Forelimb muscle (tissue), 1 donor: Measurements from ENCODE around the gene DDX23. TPM values are rescaled to one million over a fixed set of nuclear protein-coding genes. Genes with fewer than 3 reads are reported as not detected.

Experiments used
- DNase-seq: peaks from one replicate; pipeline ENCODE4 v3.0.0-alpha.2; 2013; ENCODE audit warnings: low read depth
- polyA plus RNA-seq: library from polyadenylated mRNA; unstranded; fragments of 120-200 nt; gene quantifications from one replicate; pipeline ENCODE4 v1.2.1, GENCODE V29; 2013; ENCODE audit not compliant: insufficient read length

Gene DDX23
- polyA plus RNA-seq, 1 donor, result 67.3 TPM

DNA sequence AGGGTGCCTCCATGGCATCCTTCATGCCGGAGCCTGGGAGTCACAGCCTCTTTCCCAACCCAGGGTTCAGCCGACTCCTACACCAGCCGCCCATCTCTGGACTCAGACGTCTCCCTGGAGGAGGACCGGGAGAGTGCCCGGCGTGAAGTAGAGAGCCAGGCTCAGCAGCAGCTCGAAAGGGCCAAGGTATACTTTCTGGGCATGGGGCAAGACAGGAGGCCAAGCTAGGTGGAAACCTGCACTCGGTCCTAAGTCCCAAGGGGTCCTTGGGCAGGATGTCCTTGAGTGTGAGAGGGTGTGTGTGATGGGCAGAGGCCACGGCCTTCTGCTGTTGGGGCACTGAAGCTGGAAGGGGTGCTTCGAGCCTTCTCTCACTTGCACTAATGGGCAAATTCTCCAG, 28.7 kb downstream of the DDX23 start:
- DNase-seq, result no peak

DNA sequence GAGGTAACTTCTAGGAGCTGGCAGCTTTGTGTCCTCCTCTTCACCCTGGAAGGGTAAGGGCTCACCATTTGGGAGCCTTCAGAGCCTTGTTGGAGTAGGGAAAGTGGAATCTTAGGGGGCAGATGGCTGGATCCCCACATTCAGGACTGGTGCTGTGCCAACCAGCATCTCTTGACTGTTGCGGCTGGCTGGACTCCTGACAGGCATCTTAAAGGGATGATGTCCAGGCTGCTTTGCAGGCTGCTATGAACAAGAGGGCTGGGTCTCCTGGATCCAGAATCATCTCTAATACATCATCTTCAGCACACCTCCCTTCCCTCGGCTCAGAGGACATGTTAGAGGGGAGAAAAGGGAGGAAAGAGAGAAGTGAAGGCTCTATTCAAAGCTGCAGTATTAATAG, 29.3 kb downstream of the DDX23 start:
- no peak for DNase-seq

DNA sequence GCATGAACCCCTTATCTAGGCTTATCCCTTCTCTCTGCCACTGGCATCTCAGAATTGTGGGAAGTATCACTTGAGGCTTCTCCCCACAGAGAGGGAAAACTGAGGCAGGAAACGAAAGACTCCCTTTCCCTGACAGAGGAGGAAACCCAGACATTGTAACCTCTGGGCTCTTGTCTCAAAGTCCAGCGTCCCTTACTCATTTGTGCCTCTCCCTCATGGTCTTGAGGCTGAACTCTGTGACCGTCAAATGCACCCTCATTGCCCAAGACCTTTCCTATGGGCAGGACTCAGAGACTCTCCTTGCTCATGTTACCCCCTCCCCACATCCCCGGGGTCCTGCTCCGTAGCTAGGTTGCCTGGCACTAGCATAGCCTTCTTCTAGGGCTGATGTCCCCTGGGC, 29.8 kb downstream of the DDX23 start:
- DNase-seq, result no peak

DNA sequence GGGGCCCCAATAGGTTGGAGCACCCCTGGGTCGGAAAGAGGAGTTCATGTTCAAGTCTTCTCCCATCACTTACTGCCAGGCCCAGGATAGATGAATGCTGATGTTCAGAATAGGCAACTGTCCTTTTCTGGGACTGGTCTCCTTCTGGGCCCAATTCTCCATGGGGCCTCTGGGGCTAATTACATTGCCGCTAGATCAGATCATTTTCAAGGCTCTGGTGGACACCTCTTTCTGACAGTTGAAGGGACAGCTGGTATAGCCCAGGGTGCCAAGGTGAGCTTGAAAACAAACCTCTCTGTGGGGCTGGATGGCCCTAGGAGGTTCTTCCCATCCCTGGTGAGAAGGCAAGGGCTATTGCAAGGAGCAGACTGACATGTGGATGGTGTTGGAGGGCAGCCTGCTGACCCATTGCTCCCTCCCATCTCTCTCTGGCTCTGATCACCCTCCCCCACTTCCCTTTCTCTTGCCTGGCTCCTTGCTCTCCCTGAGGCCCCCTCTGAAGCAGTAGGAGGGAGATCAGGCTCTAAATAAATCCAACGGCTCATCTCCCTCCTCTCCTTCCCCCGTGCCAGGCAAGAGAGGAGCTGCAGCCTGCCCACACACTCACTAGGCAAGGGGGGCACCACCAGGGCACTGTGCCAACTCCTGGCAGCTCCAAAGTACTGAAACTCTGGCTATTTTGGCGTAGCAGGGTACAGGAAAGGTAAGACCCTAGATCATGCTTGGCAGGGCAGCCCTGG, 31.8 kb downstream of the DDX23 start:
- DNase-seq, result no peak

DNA sequence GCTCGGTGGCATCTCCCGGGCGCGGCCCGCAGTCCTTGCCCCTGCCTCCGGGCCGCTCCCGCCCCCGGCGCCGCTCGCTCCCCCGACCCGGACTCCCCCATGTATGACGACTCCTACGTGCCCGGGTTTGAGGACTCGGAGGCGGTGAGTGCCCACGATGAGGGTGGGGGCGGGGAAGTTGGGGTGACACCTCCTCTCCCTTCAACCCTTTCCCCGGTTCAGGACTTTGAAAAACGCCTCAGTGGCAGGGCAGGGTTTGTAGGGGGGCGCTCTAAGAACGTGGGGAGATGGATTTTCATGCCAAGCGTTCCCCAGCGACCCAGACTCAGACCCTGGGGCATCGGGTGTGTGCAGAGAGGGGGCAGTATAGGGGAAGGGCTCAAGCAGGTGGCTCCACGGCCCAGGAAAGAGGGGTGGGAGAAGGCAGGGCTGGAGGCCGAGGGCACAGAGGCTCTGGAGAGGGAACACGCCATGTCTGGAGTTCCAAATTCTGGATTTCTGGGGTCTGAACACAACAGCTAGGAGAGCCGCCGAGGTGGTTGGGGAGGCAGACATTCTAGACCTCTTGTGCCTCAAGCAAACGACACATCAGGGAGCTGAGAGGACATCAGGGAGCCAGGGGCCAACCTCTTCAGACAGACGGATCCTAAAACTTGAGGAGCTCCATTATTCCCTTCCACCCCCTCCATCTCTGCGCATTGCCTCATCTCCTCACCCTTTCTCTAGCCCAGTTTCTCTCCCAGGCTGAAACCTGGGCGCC, 33.0 kb downstream of the DDX23 start:
- DNase-seq, result no peak

DNA sequence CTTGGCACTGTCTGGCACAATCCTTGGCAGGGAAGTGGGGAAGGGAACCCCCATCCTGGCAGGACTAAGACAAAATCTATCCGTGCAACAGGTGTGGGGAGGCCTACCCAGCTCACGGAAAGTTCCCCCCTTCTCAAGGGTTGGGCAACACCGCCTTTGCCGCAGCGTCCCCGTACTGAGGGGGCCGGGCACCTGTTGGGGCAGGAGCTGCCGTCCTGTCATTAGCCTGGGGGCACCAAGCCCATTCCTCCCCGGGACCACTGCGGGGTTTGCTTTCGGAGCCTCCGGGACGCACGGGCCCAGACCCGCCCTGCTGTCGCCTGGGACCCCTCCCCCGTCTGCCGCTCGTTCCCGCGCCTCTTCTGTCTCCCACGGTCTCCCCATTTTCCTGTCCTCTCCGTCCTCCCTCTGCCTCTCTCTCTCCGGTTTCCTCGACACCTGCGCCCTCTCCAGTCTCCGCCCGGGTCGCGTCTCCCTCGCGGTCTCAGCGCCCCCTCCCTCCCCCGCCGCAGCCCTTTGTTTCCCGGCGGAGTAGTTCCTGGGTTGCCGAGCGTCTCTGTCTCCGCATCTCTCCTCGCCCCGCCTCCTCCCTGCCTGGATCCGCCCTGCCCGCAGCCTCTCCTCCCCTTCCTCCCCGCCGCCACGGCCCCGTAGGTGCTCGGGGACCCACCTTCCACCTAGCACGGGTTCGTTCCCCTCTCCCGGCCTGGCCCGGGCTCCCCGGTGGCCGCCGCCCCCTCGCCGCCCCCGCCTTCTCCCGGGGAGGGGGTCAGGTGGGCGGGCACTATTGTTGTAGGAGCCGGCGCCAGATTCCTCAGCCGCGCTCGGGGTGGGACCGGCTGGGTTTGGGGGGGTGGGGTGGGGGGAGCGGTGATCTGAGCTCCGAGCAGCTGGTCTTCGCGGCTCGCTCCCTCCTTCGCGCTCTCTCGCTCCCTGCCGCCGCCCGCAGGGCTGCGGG, 33.8 kb downstream of the DDX23 start, which contains the start of gene CACNB3:
Gene CACNB3, plus strand, starts transcription at position 624 of the 958 bp plus-strand sequence. CDS start 434 bp downstream, outside the sequence.
- DNase-seq, result no peak

DNA sequence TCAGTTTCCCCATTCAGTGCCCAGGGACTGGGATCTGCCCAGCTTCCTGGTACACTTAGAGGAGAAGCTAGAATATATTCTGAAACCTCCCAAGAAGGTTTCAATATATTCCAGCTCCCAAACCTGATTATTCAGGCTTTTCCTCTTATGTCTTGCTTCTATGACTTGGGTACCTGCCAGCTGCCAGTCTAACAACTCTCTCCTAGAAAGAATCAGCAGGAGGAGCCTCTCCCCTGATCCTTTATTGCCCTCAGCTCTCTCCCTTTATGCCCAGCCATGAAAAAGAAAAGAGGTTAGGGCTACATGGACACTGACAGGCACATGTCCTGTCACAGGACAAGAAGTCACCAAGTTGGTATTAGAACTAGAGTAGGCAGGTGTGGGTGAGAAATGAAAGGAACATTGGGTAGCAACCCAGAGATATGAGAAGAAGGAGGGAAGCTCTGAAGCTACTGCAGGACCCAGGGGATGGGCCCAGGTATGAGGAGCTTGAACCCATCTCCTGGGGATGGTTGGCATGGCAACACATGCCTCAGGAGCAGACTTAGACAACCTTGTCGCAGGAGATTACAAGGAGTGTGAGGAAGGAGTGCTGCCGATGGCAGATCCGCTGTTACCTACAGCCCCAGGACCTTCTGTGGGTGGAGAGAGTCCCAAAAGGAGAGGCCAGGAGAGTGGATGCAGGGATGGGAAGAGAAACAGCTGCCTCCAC, 35.7 kb downstream of the DDX23 start:
- no peak for DNase-seq

DNA sequence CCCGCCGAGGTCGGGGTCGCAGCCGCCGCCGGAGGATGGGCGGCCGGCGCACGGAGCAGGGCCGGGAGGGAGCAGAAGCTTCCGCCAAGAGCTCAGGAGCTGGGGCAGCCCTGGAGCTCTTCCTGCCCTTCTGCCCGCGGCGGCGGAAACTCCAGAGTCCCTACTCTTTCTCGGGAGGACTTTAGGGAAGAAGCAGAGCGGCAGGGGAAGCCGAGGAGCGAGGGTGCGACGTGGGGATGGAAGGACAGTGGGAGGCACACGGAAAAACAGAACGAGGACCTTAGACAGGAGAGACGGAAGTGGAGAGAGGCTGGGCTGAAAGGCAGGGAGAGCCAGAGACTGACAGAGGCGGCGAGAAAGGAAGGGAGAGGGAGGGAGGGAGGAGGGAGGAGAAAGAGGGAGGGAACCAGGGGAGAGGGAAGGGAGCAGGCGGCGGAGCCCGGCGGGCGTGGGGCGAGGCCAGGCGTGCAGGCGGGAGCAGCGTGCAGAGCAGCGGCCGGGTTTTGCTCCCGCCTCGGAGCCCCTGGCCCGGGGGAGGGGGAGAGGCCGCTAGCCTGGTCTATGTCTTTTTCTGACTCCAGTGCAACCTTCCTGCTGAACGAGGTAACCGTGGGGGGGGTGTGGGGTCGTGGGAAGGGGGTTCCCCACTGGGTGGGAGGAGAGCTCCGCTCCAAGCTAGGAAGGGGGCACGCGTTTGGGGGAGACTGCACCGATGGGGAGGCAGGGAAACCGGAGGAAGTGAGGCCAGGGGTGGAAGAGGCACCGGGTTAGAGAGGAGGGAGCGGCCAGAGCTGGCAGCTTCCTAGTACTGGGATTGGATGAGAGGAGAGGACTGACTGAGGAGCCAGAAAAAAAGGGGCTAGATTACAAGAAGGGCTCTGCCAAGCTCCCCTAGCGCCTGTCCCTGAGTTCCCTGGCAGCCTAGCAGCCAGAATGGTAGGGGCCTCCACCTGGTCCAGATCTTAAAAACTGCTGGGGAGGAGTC, 36.5 kb downstream of the DDX23 start:
- DNase-seq, result peak; percentile 68

DNA sequence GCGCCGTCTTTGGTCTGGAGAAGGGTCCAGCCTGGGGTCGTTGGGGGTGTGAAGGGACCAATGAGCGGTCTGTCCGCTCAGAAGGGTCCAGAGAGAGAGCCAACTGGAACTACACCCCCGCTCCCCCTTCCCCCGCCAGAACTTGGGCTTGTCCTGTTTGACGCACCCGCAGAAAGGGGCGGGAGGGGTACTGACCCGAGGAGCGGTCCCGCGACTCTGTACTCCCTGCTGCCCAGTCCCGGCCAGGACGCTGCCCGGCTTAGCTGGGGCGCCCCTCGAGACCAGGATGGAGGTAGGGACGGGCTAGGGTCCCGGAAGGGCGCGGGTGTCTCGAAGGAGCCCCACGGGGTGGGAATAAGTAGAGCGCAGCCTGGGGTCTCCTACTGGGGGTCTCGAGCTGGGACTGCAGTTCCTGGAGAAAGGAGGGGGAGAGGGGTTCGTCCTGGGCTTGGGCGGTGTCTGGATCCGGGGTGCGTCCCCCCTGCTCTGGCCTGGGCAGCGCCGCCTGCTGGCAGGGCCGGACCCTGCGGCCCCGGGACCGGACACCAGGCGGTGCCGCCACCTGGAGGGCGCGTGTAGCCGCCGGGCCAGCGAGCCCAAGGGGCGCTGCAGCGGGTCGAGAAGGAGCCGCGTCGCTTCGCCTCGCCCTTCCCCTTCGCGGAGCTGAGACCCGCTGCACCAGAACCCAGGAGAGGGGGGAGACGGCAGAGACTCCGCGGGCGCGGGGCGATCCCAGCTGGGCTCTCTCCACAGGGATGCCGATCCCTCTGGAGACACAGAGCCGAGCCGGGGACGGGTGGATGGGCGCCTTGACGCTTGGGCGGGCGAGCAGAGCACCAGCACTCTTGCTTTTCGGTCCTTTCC, 37.5 kb downstream of the DDX23 start:
- DNase-seq, result no peak

DNA sequence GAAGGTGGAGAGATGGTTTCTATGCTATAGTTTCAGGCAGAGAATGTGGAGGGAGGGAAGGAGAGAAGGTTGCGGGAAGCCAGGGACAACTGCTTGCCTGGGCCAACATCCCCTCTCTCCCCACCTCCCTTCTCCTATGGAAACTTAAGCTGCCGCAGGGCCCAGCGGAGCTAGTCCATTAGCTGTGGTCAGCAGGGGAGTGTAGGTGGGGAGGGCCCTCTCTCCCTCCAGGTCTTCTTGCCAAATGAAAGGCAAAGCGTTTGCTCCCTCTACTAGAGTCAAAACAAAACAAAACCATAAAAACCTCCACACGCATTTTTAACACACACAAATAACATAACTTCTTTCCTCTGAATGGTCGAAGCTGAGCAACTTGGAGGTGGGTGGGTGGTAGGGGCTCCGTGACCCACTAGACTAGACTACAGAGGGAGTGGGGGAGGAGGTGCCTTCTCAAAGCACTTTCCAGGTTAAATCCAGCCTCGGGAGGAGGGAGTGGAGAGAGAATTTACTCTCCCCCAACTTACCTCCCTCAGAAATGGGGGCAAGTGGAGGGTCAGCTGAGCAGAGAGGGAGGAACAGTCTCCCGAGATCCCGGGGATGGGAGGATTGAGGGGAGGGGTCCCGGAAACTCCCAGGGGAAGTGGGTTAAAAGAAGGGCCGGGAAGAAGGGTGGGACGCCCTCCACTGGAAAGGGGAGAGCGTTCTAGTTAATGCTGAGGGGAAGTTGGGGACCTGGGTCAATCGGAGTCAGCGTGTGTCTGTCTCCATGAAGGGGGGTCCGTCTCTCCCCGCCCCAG, 38.3 kb downstream of the DDX23 start:
- no peak for DNase-seq

DNA sequence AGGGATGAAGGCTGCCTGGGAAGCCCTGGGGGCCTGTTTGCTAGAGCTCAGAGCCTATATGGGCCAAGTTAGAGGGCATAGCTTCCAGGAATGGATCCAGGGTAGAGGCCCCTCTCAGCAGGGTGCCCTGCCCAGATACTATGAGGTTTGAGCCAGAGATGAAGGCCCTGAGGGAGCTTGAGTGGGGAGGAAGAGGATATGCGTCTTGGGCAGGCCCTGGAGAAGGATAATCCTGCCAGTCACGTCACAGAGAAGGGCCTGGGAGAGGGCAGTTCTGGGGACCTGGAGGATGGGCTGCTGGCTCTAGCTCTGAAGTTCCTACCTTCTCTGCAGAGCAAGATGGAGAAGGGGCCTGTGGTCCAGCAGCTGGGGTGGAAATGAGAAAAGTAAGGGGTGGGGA, 39.6 kb downstream of the DDX23 start:
- DNase-seq, result no peak

DNA sequence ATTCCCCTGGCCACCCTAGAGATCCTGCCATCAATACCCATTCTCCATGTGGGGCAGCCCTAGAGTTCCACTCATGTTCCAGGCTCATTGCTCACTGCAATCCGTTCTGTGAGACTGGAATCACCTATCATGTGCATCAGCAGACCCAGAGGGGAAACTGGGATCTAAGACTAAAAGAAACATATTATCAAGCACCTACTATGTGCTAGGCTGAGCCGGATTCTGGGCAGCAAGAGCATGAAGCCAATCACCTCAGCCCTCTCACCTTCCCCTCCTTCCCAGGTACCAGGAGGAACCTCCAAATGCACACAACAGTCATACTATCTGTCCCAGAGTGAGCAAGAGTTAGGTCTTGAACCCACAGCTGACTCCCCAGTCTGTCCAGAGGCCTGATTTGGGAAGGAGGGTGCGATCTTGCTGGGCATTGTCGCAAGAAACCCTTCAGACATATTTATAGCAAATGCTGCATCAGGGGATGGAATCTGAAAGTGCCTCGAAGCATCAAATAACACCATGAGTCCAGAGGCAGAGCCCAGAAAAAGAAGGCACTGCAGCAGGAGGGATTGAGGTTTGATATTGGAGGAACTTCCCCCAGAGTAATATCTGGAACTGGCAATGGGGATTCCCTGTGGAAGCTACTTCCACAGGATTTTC, 40.4 kb downstream of the DDX23 start:
- no peak for DNase-seq

DNA sequence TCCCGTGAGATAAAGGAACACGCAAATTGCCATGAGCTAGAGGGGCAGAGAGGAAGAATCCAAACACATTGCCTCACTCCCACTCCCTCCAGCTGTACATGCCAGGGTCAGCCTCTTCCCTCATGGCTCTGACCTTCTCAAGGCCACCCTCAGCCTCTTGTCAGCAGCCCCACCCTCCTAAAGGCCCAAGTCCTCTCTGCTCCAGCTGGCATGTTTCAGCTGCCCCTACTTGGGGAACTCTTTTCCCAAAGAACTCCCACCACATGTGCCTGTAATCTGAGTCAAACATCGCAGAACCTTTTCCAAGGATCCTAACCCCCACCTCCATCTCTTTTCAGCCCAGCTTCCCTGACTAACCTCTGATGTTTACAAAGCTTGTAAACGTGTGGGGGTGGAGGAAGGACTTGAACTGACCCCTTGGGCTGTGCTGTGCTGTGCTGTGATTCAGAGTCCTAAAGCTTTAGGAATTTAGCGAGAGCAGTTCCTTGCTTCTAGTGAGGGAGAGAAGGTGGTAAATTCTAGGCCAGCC, 41.0 kb downstream of the DDX23 start:
- DNase-seq, result no peak

DNA sequence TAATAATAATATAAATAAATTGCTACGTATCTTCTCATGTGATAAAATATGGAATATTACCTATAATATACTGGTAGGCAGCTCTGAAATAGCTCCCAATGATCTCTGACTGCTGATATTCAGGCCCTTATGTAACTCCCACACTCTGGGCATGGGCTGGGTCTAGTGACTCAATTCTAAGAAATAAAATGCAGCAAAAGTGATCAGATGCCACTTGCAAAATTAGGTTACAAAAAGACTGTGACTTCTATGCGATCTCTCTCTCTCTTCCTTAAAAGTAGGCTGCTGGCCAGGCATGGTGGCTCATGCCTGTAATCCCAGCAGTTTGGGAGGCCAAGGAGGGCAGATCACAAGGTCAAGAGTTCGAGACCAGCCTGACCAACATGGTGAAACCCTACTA, 44.0 kb downstream of the DDX23 start:
- no peak for DNase-seq

DNA sequence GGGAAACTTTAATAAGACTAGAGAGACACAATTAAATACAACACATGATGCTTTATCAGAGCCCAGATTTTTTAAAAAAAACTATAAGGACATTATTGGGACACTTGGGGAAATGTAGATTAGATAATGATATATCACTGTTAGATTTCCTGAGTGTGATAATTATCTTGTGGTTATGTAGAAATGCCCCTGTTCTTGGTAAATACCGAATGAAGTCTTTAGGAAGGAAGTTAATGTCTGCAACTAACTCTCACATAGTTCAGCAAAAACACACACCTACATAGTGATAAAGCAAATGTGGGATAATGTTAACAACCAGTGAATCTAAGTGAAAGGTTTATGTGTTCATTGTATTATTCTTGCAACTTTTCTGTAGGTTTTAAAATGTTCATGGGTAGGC, 48.3 kb downstream of the DDX23 start:
- no peak for DNase-seq

DNA sequence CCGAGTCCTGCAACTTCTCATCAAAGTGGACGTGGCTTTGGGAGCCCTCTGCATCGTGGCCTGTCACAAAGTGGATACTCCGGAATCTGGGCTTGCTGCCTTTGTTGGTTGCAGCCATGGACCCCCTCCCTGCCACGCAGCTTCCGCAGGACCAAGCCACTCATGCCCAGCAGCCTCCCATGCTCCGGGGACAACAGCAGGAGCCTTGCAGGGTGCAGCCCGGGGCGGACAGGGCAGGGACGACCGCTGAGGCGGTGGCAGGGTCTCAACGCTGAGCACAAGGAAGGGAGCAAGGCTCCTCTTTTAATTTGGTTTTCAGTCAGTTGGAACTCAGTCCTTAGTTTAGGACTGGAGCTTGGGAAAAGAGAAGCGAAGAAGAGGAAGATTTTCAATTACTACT, 51.0 kb downstream of the DDX23 start:
- DNase-seq, result no peak

DNA sequence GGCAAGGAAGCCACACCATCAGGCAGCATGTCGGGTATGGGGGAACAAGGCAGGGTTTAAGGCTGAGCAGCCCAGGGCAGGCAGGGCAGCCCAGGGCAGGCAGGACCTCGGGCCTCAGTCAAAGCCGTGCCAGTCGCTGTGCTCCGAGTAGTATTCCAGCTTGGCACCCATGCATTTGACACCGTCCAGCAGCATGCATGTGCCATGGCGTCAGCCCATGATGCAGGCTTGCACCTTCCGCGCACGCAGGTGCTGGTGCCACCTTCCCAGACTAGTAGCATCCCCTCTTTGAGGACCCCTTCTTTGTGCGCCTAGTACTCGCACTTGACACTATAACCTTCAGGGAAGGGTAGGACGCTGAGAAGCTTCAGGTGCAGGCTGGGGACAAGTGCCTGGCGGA, 51.5 kb downstream of the DDX23 start:
- no peak for DNase-seq

DNA sequence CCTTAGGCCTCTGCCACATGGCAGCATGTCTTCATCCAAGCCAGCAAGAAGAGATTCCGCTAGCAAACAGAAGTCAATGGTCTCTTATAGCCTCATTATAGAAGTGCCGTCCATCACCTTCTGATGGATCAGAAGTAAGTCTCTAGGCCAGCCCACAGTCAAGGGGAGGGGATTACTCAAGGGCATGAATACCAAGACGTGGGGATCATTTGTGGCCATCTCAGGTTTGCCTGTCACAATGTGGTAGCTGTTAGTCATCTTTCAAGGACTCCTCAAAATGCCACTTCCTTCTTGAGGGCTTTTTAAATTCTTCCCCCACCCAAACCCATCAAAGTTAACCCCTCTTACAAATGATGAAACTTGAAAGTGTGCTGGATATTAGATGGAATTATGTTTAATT, 55.0 kb downstream of the DDX23 start:
- DNase-seq, result no peak
